Stimulated activated CD4-positive, alpha-beta T cell treated with anti-CD3 and anti-CD28 coated beads, TNF-alpha, amount 100 ng/mL, for 1 hour (primary cell): ENCODE measurements around the gene TCP11.

Experiments used
- DNase-seq, 3 donors: peaks; one replicate each; pipeline ENCODE4 v3.0.0-alpha.2; 2020; ENCODE audit warnings: low read depth in 3 of 3, low spot score in 1 of 3

Gene TCP11

DNA sequence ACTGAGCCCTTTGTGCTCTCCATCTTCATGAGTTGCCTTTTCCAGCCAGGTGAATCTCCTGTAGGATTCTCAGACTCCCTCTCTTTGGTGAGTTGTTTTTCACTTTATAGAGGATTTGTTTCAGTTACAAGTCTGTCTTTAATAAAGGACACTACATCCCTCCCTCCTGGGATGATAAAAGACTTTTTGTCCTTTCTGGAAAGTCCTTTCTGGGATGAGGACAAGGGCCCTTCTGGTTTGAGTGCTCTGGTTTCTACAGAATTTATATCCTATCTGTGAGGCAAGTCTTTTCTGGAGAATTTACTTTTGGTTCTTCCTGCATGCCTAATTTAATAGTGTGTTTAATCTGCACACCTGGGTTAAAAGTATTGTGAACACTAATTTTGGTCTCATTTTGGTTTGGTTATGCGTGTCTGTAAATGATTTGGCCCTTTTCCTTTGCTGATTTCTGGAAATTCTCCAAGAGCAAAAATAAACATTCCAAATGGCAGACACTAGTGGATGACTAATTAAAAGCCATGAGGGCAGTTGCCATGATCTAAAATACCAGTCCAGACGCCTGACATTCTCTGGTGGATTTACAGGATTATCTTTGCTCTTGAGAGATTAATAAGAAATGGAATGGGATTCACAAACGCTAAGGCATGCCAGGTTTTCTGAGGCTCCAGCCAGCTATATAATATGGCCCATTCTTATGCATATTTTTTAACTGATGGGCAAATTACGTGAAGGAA lies 44.8 kb downstream of the TCP11 start:
- DNase-seq: no peak

DNA sequence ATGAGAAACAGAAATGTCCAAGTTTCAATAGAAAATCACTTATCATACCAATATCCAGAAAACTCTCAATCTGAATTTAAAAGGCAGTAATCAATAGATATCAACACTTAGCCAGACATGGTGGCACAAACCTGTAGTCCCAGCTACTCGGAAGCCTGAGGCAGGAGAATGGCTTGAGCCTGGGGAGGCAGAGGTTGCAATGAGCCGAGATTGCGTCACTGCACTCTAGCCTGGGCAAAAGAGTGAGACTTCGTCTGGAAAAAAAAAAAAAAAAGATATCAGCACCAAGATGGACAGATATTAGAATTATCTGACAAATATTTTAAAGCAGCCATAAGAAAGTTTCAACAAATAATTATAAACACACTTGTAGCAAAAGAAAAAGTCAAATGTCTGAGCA lies 47.0 kb downstream of the TCP11 start:
- no peak for DNase-seq

DNA sequence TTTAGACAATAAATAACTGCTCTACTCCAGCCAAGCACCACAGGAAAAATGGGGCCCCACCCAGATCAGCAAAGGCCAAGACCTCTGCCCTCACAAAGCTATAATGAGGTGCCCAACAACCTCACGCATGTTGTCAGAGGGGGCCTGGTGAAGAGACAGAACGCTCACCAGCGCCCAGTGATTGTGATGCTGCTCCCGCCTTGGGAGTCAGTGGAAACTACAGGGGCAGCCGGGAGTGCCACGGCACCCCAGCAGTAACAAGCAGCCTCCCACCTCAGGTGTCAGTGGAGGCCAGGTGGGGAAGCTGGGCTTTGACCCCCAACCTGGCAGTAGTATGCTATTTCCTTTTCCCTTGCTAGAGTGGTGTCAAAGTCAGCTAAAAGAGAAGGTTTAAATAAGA lies 47.4 kb downstream of the TCP11 start:
- no peak for DNase-seq

DNA sequence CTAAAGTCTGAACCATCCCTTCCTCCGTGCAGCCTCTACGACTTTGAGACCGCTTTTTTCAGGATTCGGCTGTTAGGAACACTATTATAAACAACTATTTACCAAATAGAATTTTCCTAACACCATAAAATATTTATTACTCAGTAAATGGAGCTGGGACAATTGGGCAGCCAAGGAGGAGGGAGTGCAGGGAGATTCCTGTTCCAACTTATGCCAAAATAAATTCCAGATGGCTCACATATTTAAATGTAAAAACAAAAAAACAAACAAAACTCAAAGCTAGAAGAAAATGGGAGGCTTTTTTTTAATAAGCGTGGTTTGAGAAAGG lies 48.1 kb downstream of the TCP11 start:
- DNase-seq: no peak

DNA sequence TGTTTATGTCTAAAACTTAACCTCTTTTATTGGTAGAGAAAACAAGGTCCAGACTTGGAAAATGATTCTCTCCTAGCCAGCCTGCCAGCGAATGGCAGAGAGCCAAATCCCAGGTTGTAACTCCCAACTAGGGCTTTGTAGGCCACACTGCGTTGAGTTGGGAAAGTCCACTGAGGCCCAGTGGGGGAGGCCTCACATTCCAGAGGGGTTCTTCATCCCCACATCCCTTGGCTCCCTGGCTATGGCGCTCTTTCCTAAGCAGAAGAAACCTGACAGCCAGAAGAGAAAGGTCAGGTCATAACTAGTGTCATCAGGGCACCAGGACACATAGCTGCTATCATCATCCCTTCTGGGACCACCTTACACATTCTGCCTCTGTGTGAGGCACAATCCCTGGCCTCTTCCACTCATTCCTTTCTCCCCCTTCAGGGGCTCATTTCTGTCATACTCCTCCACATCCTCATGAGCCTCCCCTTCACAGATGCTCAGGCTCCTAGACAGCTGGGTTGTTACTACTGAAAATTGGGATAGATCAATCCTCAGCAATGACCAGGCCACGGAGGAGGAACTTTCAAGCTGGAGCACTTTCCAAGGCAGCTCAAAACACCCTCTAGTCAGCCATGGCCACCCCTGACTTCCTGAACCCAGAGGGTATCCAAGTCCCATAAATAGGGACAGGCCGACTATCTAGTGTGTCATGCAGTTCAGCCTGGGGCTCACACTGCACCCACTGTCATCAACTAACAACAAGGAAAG lies 48.6 kb downstream of the TCP11 start:
- no peak for DNase-seq

DNA sequence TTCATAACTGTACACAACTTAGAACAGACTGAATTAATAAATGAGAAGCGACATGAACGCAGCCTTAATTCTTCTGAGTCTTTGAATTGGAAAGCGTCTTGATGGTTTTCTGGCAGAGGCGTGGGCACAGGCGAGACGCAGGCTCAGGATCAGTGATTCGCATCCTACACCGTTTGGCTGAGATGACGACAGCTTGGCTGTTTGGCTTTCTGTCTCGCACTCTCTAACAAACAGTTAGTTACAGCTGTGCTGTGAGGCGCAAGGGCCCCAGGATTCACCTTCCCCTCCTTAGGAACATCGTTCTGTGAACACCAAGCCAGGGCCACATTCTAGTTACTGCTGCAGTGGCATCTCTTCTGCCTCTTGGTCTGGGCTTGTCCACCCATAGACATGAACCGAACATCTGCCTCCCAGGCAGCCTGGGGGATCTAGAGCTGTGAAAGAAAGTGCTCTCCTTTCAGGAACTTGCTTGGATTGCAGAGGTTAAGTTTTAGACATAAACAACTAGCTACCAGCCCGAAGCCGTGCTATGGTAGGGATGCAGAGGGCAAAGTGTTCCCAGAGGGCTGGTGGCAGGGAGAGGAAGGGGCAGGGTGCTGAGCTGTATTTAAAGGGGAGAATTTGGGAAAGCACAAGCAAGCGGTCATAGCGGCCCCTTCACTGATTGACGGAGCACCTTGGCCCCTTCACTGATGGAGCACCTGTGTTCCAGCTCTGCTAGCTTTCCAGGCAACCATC lies 49.6 kb downstream of the TCP11 start:
- DNase-seq: no peak

DNA sequence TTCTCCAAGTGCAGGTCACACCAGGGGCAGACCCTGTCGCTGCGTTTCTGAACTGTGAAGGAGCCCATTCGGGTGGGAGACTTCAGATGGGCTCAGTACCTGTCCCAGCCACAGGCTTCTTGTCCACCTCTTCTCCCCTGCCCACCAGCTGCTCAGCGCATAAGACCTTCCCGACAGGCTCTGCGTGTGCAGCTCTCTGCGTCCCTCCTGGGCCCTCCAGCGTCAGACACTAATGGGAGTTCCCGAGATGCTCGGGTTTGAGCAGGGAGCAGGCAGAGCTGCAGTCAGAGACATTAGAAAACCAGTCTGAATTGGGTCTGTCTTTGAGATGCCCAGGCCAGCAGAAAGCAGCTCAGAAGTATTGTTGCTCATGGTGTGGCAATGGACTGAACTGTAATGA lies 50.4 kb downstream of the TCP11 start:
- DNase-seq: no peak

DNA sequence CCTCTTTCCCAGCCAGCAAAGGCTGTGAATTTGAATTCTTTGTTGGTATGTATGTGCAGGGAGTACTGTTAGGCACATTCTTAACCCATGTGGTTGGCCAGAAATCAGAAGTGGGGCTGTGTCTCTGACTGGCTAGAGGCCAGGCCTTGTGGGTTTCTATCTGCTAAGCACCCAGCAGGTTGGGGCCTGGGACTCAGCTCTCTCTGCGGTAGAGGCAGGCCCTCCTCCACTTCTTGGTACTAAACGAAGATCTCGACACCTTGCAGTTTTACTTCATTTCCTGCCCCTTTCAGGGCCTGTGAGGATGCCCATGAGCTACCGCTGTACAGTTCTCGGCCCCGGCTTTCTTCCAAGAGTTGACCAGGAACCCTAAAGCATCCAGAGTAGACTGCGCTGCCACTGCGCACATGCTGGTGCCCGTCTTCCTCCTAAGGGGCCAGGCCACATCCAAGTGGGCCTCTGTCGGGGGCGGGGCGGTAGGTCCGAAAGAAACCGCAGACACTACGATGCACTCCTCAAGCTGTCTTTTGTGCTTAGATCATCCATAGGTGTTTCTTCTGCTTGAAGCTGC lies 51.1 kb downstream of the TCP11 start:
- DNase-seq: no peak

DNA sequence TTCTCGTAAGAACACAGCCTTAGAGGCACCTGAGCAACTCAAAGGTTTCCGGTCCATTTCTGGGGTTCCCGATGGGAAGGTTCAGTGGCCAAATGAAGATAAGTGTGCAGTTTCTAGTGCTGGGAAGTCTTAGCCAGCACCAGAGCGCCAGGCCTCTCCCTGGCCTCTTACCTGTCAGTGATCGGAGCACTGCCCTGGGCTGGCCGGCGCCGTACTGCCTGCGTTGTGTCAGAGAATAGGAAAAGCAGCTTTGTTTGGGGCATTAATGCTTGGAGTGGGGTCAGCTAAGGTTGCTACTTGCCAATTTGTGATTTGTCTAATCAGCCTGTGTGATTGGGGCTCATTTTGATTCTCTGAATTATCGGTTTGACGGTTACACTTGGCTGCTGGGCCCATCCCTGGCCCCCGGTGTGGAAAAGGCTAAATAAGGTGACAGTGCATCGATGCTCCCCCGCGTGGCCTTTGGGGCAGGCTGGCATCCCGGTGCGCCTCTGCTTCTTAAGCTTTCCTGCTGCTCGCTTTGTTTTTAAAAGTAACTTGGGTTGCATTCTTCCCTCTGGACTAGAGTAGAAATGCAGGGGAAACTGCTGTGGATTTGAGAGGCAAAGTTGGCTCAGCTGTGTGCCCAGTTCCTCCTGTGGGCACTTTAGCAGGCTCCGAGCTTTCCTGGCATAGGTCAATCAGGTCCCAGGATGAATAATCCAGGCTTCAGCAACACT lies 51.8 kb downstream of the TCP11 start:
- DNase-seq: no peak

DNA sequence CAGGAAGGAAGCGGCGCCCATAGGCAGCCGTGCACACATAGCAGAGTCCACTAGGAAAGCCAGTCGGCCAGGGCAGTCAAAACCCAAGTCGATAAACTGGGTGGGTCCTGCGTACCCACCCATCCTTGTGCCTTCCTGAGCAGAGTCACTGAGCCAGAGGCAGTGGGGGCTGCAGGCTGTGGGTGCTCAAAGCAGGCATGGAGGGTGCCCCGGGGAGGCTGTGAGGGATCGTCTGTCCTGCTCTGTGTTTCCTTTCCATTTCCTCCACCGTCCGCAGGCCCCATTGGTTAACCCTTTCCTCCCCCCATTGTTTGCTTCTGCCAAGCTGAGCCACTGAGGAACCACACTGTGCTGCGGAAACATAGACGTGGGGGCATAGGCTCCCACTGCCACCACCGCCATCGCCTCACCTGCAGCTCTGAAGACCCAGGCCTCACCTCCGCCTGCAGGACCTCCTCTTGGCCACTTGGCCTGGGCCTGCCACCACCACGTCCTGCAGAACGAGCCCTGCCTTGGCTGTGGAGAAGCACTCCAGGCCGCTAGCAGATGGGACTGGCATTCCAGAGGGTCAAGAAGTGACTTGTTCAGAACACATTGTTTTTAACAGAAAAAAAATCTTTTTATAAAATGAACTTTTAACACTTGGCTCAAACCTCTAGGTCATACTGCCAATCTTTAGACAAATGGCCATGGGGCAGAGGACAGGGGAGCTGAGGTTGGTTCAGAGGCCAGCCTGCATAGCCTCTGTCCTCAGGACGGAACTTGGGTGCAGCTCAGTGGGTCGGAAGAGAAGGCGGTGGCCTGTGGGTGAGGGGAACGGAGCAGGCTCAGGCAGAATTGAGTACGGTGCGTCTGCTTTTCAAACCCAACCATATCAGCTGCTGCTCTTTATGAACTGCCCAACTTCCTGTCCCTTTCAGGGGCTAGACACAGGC lies 52.6 kb downstream of the TCP11 start:
- DNase-seq: no peak

DNA sequence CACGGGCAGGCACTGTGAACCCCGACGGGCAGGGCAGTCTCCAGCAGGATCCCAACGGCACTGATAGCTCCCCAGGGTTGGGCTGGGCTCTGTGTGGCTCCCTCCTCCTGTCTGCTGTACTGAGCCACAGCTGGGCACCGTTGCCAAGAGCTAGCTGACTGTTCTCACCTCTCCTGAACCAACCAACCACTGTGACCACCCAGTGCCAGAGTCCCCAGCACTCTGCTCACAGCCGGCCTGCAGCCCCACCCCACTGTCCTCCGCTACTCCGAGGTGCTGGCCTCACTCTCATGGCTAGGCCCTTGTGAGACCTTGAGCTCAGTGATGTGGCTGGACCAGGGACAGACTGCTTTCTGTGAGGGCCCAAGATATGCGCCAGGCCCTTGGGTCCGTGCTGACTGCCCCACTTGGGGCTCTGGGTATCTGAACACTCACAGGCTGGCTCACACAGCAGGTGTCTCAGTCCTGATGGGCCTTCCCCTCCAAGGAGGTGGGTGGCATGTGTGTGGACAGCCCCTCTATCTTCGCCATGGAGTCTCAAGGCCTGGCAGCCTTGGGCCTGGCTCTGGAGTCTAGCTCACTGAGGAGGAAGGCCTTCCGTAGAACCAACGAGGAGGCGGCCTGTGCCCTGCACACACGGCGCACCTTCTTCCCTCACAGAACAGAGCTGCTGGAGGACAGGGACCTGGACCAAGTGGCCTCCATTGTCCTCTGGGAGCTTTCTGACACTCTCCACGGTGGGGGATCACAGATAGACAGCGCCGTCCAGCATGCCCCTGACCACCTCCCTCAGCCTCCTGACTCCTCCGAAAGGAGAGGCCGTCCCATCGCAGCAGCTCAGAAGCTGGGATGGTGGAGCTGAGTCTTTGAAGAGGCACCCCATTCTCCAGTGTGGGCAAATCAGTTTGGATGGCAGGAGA lies 53.5 kb downstream of the TCP11 start:
- no peak for DNase-seq

DNA sequence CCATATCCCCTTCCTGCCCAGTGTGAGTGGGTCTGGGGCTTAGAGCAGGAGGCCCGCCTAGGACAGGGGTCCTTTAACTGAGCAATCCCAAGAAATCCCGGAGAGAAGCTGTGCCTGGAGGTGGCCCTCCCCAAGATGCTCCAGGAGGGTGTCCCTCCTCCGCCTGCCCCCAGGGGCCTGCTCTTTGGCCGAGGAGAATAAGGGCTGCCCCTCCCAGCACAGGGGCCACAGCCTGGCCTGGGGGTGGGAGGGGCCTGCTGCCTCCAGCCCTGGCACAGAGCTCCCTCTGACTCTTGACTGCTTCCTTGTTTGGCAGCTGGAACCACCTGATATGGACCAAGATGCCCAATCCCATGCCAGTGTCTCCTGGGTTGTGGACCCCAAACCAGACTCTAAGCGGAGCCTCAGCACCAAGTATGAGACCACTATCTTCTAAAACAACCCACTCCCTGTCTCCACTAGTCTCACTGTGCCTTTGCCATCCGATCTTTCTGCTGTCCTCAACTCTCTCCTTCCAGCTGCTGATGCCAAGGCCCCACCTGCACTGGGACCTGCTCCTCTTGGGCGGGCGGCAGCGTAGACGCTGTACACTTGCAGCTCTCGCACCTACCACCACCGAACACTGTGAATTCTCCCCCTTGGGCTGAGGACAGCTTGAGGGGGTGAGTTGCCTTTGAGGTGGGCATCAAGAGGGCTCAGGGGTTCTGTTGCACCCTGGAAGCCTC lies 54.3 kb downstream of the TCP11 start:
- no peak for DNase-seq

DNA sequence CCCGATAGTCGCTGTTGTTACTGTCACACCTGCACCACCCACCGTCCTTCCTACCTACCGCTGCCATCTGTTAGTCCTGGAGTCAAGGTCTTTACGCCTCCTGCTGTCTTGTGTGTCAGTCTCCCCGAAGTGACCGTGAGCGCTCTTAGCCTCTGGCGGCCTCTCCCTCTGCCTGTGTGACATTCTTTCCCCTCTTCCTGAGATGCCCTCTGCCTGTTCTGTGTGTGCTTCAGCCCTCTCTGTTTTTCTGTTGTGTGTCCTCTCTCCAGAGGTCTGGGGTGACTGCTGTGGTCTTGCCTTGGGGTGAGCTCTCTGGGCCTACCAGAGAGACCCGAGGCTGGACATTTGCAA lies 54.9 kb downstream of the TCP11 start:
- DNase-seq: no peak

DNA sequence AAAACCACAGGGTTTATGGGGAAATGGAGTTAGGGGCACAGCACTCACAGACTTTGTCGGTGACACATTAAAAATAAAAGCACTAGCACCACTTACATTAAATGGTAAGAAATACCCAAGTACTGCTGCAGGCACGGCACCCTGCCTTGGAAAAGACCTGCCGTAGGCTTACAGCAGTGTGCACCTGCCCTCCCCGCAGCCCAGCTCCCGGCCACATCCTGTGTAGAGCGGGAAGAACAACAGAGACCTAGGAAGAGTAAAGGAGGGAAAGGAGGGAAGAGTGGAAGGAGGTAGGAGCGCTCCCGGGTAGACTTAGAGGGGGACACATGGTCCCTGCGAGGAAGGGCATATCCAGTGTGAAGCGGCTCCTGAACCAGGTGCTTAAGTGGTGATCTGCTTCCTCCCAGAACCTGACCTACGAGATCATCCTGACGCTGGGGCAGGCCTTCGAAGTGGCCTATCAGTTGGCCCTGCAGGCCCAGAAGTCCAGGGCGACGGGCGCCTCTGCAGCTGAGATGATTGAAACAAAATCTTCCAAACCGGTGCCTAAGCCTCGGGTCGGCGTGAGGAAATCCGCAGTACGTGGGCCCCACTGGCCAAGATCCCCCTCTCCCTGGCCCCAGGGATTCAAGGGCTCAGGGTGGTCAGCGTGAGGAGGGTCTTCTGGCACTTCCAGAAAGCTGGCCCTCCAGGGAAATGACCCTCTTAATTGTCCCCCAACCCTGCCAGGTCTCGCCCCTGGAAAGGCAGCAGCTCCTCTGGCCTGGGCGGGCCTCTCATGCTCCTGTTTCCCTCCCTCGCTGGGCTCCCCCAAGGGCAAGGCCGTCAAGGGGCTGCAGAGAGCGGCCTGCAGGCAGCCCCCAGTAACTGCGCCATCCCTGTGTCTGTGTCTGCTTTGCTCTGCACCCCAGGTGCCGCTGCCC lies 55.5 kb downstream of the TCP11 start:
- no peak for DNase-seq

DNA sequence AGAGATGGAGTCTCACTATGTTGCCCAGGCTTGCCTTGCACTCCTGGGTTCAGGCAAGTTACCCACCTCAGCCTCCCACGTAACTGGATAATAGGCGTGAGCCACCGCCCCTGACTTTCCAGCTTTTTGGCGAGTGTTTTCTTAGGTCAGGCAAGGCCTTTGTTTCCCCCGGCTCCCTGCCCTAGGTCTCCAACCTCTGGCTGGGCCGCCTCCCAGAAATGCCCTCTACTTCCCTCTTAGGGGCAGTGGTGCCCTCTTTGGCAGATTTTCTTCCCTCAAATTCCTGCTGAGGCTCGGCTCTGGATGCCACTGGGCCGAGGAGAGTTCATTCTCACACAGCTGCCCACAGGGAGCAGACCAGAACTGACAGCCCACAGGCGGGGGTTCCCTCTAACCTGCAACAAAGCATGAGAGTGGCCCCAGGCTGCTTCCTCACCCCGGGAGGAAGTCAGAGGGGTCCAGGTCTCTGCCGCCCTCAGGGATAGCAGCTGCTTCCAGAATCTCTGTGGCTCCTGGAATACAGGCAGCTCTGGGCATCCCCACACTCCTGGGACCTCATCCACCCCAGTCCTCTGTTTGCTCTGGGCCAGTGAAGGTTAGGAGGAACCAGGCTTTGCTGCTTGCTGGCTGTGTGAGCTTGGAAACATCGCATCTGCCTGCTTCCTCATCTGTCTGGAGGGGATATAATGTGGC lies 56.5 kb downstream of the TCP11 start:
- no peak for DNase-seq

DNA sequence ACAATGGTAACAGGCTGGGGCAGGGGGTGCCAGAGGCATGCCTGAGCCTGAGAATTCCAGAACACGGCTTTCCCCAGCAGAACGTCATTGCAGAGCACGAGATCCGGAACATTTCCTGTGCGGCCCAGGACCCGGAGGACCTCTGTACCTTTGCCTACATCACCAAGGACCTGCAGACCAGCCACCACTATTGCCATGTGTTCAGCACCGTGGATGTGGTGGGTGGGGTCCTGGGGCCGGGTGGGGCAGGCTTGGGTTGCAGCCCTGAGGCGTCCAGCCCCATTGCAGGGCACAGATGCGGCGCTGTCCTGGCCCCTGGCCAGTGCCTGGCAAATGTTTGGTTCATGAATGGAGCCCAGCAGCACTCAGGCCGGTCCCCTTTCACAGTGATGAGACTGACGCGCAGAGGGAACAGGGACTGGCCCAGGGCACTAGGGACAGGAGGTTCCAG lies 57.1 kb downstream of the TCP11 start:
- DNase-seq: no peak

DNA sequence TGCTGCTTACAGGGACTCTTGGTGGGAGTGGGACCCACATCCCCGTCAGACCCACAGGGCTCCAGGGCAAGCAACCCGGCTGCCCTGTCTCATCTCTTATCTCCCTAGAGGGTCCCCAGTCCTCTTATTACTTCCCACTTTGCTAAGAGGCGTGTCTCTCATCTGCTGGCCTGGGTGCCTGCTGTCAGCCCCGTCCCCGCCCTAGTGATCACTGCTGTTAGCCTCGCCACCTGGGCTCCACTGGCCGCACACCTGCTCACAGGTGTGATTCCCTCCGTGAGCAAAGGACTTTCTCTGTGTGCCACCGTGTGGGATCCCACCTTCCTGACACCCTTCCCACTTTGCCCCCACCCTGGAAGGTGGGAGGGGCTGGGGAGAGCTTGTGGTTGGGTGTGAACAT lies 57.6 kb downstream of the TCP11 start:
- DNase-seq: no peak
